ENCODE data around the gene NOC2L.

DNA sequence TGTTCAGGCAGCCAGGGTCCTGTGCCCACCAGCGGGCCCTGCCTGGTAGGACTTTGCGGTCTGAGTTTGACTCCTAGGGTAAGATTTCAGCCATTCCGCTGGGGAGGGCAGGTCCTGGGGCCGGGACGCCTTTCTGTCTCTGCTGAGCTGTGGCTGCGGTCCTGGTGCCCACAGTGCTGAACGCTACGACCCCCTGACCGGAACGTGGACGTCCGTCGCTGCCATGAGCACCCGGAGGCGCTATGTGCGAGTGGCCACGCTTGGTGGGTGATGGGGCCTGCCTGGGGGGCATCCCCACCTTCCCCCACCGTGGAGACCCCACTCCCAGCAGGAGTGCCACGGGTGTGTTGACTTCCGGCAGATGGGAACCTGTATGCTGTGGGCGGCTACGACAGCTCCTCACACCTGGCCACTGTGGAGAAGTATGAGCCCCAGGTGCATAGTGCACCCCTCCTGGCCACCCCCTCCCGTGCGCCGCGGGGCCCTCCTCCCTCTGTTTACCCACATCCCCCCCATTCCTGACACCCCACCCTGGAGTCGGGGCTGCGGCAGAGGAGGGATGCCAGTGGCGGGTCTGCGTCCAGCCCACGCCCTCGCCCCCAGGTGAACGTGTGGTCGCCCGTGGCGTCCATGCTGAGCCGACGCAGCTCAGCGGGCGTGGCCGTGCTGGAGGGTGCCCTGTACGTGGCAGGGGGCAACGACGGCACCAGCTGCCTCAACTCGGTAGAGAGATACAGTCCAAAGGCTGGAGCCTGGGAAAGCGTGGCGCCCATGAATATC is 4.9 kb upstream of the NOC2L start:
- TF ChIP-seq, protein P1, sequence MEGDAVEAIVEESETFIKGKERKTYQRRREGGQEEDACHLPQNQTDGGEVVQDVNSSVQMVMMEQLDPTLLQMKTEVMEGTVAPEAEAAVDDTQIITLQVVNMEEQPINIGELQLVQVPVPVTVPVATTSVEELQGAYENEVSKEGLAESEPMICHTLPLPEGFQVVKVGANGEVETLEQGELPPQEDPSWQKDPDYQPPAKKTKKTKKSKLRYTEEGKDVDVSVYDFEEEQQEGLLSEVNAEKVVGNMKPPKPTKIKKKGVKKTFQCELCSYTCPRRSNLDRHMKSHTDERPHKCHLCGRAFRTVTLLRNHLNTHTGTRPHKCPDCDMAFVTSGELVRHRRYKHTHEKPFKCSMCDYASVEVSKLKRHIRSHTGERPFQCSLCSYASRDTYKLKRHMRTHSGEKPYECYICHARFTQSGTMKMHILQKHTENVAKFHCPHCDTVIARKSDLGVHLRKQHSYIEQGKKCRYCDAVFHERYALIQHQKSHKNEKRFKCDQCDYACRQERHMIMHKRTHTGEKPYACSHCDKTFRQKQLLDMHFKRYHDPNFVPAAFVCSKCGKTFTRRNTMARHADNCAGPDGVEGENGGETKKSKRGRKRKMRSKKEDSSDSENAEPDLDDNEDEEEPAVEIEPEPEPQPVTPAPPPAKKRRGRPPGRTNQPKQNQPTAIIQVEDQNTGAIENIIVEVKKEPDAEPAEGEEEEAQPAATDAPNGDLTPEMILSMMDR (IDR thresholded peaks at IDR 0.05) = no peak
- no peak for TF ChIP-seq EP300 (IDR thresholded peaks at IDR 0.05)
- no peak for TF ChIP-seq POLR2A (IDR thresholded peaks at IDR 0.05)

Measured in ovary (tissue), 3 donors.